Lower leg skin (tissue), 4 donors: ENCODE data around the gene ULK2. TPM values are rescaled to one million over a fixed set of nuclear protein-coding genes. Genes with fewer than 3 reads are reported as not detected.

Experiments
- DNase-seq, 2 donors: peaks; one replicate each; pipeline ENCODE4 v3.0.0-alpha.2; 2019; ENCODE audit warnings: low spot score in 2 of 2
- H3K4me3 ChIP-seq: fragments of 200-600 bp; sonication (generic); 2 replicates; pipeline ENCODE4 v1.5.1; 2017; ENCODE audit warnings: mild to moderate bottlenecking, low read depth; ENCODE audit not compliant: poor library complexity, severe bottlenecking
- CTCF ChIP-seq, 3 donors: fragments of 450-650 bp; IDR thresholded peaks; one replicate each; pipeline ENCODE4 v1.5.1; 2016; ENCODE audit warnings: antibody characterized with exemption in 3 of 3, mild to moderate bottlenecking in 3 of 3, moderate library complexity in 2 of 3
- POLR2A ChIP-seq, 2 donors: fragments of 450-650 bp; IDR thresholded peaks; one replicate each; pipeline ENCODE4 v1.6.1; 2016 to 2017; ENCODE audit warnings: antibody characterized with exemption in 2 of 2, mild to moderate bottlenecking in 1 of 2, moderate library complexity in 1 of 2
- WGBS, 2 donors: methylation state at CpG; one replicate each; pipeline ENCODE4 v1.1.5; 2018; 5-methylcytosine and 5-hydroxymethylcytosine counted together
- intact Hi-C: fragments of 100-400 bp; cut with DNase I; formaldehyde crosslinking; loops from one replicate; pipeline ENCODE4 v1.15.0; 2023; ENCODE audit warnings: low total_unique reads
- total RNA-seq, 4 donors: library from RNA; depleted of rRNA; stranded (reverse); fragments of >200 nt; gene quantifications; one replicate each; pipeline ENCODE4 v1.1.0, GENCODE V29; 2016

Gene ULK2
- total RNA-seq, 4 donors from 2014 or later, result 10.0 to 24.8 (median 19.7) TPM

GRCh38 chr17:19760746-19761145 lies 107.0 kb downstream of the ULK2 start:
- DNase-seq, result peak in 1 of 2 donors; percentile 49
- no peak overlapping the region for H3K4me3 ChIP-seq
- 74 to 81% methylated on average over 9 of the region's 9 CpGs for WGBS, 2 donors
- TF ChIP-seq CTCF (IDR thresholded peaks at IDR 0.05) (no peak), POLR2A (IDR thresholded peaks at IDR 0.05) (no peak)
- intact Hi-C loops, result no loop called here

- WGBS, 2 donors, result 80 to 83% methylated on average over 24 of the region's 24 CpGs
- intact Hi-C loops, result loop anchor here (5.0 to 10.0 kb wide), 2 partner anchors 238 to 395 kb away; partner anchors contain the start of gene B9D1
- TF ChIP-seq CTCF (IDR thresholded peaks at IDR 0.05) (no peak), POLR2A (IDR thresholded peaks at IDR 0.05) (no peak)
- DNase-seq, result peak in 1 of 2 donors; percentile 76
- H3K4me3 ChIP-seq, result no peak overlapping the region
Observed at GRCh38 chr17:19759568-19760549, 107.9 kb downstream of the ULK2 start.

GRCh38 chr17:19757536-19758180 lies 110.1 kb downstream of the ULK2 start:
- no peak for DNase-seq
- 81 to 98% methylated on average over 12 of the region's 12 CpGs for WGBS, 2 donors
- no peak overlapping the region for H3K4me3 ChIP-seq
- TF ChIP-seq CTCF (IDR thresholded peaks at IDR 0.05), result no peak
- TF ChIP-seq POLR2A (IDR thresholded peaks at IDR 0.05), result no peak
- intact Hi-C loops, result loop anchor here (5.0 to 10.0 kb wide), 2 partner anchors 235 to 393 kb away; partner anchors contain the start of gene B9D1

GRCh38 chr17:19756546-19756945 lies 111.2 kb downstream of the ULK2 start:
- WGBS, 2 donors, result 87% methylated on average over 10 of the region's 10 CpGs
- intact Hi-C loops, result loop anchor here (5.0 to 10.0 kb wide), 2 partner anchors 234 to 392 kb away; partner anchors contain the start of gene B9D1
- TF ChIP-seq CTCF (IDR thresholded peaks at IDR 0.05), result no peak
- TF ChIP-seq POLR2A (IDR thresholded peaks at IDR 0.05), result no peak
- no peak for DNase-seq
- no peak overlapping the region for H3K4me3 ChIP-seq

- TF ChIP-seq CTCF (IDR thresholded peaks at IDR 0.05) (no peak), POLR2A (IDR thresholded peaks at IDR 0.05) (no peak)
- no peak for DNase-seq
- intact Hi-C loops, result loop anchor here (5.0 to 10.0 kb wide), 2 partner anchors 234 to 391 kb away; partner anchors contain the start of gene B9D1
- WGBS, 2 donors, result 90 to 94% methylated on average over 11 of the region's 11 CpGs
- no peak overlapping the region for H3K4me3 ChIP-seq
Observed at GRCh38 chr17:19755821-19756510, 111.8 kb downstream of the ULK2 start.
